Measurements from ENCODE around the gene MARCHF2. TPM values are rescaled to one million over a fixed set of nuclear protein-coding genes. Genes with fewer than 3 reads are reported as not detected.

The MARCHF2 gene
- polyA plus RNA-seq, 1 donor from 2014 or later: 67.9 TPM

- Histone ChIP-seq H3K4me2 (ENCODE audit: low read length) (no peak overlapping the region), H3K27ac (ENCODE audit: low read length) (no peak overlapping the region), H3K27me3 (ENCODE audit: insufficient read depth, low read depth, low read length) (peaks cover under 1% of the 10 kb centered on the region), H3K79me2 (replicated peaks; ENCODE audit: insufficient read depth, low read length) (no peaks in the 10 kb centered on the region), H3K4me3 (ENCODE audit: low read length) (no peak overlapping the region), H3F3A (ENCODE audit: insufficient read depth, low read length, poor library complexity, severe bottlenecking) (no peaks in the 10 kb centered on the region), H4K20me1 (ENCODE audit: insufficient read depth) (no peaks in the 10 kb centered on the region), H3K9me3 (ENCODE audit: low read length) (no peaks in the 10 kb centered on the region), H2AFZ (ENCODE audit: low read depth, low read length) (no peak overlapping the region), H3K9me2 (ENCODE audit: insufficient read depth, low read length) (no peaks in the 10 kb centered on the region), H3K36me3 (ENCODE audit: insufficient read depth, low read length) (no peaks in the 10 kb centered on the region), H3K9ac (ENCODE audit: low read length) (no peak overlapping the region)
- TF ChIP-seq MXI1 (conservative IDR thresholded peaks at IDR 0.05; ENCODE audit: poor library complexity, severe bottlenecking) (no peak), EZH2 (IDR thresholded peaks at IDR 0.05; ENCODE audit: borderline replicate concordance, insufficient read depth, low read length, poor library complexity, severe bottlenecking) (no peak), EP300 (conservative IDR thresholded peaks at IDR 0.05; ENCODE audit: poor library complexity, severe bottlenecking) (no peak), POLR2AphosphoS5 (IDR thresholded peaks at IDR 0.05) (no peak), TAF1 (IDR thresholded peaks at IDR 0.05; ENCODE audit: low read depth) (no peak), SMC3 (conservative IDR thresholded peaks at IDR 0.05; ENCODE audit: poor library complexity) (no peak), REST (IDR thresholded peaks at IDR 0.05; ENCODE audit: borderline replicate concordance) (no peak), RAD21 (conservative IDR thresholded peaks at IDR 0.05) (no peak)
- TF ChIP-seq, protein P1, sequence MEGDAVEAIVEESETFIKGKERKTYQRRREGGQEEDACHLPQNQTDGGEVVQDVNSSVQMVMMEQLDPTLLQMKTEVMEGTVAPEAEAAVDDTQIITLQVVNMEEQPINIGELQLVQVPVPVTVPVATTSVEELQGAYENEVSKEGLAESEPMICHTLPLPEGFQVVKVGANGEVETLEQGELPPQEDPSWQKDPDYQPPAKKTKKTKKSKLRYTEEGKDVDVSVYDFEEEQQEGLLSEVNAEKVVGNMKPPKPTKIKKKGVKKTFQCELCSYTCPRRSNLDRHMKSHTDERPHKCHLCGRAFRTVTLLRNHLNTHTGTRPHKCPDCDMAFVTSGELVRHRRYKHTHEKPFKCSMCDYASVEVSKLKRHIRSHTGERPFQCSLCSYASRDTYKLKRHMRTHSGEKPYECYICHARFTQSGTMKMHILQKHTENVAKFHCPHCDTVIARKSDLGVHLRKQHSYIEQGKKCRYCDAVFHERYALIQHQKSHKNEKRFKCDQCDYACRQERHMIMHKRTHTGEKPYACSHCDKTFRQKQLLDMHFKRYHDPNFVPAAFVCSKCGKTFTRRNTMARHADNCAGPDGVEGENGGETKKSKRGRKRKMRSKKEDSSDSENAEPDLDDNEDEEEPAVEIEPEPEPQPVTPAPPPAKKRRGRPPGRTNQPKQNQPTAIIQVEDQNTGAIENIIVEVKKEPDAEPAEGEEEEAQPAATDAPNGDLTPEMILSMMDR (IDR thresholded peaks at IDR 0.05; ENCODE audit: poor library complexity, severe bottlenecking): no peak
Measured at GRCh38 chr19:8371011-8371804, 41.9 kb upstream of the MARCHF2 start.

DNA sequence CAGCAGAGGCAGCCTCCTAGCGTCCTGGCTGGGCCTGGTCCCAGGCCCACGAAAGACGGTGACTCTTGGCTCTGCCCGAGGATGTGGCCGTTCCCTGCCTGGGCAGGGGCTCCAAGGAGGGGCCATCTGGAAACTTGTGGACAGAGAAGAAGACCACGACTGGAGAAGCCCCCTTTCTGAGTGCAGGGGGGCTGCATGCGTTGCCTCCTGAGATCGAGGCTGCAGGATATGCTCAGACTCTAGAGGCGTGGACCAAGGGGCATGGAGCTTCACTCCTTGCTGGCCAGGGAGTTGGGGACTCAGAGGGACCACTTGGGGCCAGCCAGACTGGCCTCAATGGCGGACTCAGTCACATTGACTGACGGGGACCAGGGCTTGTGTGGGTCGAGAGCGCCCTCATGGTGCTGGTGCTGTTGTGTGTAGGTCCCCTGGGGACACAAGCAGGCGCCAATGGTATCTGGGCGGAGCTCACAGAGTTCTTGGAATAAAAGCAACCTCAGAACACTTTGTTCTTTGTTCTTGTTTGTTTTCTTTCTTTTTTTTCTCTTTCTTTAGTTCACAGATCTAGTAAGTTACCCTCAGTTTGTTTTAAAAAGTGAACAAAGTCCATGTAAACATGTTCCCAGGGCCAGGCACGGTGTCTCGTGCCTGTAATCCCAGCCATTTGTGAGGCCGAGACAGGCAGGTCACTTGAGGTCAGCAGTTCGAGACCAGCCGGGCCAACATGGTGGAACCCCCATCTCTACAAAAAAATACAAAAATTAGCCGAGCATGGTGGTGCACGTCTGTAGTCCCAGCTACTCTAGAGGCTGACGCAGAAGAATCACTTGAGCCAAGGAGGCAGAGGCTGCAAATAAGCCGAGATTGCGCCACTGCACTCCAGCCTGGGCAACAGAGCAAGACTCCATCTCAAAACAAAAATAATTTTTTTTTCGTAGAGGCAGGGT lies 39.0 kb upstream of the MARCHF2 start:
- no peaks in the 10 kb centered on the region for H3F3A ChIP-seq (ENCODE audit: insufficient read depth, low read length, poor library complexity, severe bottlenecking)
- H3K9me2 ChIP-seq (ENCODE audit: insufficient read depth, low read length): no peaks in the 10 kb centered on the region
- H3K79me2 ChIP-seq (replicated peaks; ENCODE audit: insufficient read depth, low read length): no peaks in the 10 kb centered on the region
- H3K4me3 ChIP-seq (ENCODE audit: low read length): no peak overlapping the region
- no peaks in the 10 kb centered on the region for H3K9me3 ChIP-seq (ENCODE audit: low read length)
- H3K27me3 ChIP-seq (ENCODE audit: insufficient read depth, low read depth, low read length): no peaks in the 10 kb centered on the region
- no peak overlapping the region for H3K27ac ChIP-seq (ENCODE audit: low read length)
- no peaks in the 10 kb centered on the region for H3K36me3 ChIP-seq (ENCODE audit: insufficient read depth, low read length)
- H2AFZ ChIP-seq (ENCODE audit: low read depth, low read length): no peak overlapping the region
- no peaks in the 10 kb centered on the region for H4K20me1 ChIP-seq (ENCODE audit: insufficient read depth)
- H3K9ac ChIP-seq (ENCODE audit: low read length): no peak overlapping the region
- TF ChIP-seq POLR2AphosphoS5 (IDR thresholded peaks at IDR 0.05): no peak
- TF ChIP-seq RAD21 (conservative IDR thresholded peaks at IDR 0.05): no peak
- TF ChIP-seq EP300 (conservative IDR thresholded peaks at IDR 0.05; ENCODE audit: poor library complexity, severe bottlenecking): no peak
- TF ChIP-seq REST (IDR thresholded peaks at IDR 0.05; ENCODE audit: borderline replicate concordance): no peak
- no peak for TF ChIP-seq TAF1 (IDR thresholded peaks at IDR 0.05; ENCODE audit: low read depth)
- TF ChIP-seq, protein P1 (IDR thresholded peaks at IDR 0.05; ENCODE audit: poor library complexity, severe bottlenecking): no peak
- no peak for TF ChIP-seq SMC3 (conservative IDR thresholded peaks at IDR 0.05; ENCODE audit: poor library complexity)
- no peak for TF ChIP-seq EZH2 (IDR thresholded peaks at IDR 0.05; ENCODE audit: borderline replicate concordance, insufficient read depth, low read length, poor library complexity, severe bottlenecking)
- no peak for TF ChIP-seq MXI1 (conservative IDR thresholded peaks at IDR 0.05; ENCODE audit: poor library complexity, severe bottlenecking)
- no peak overlapping the region for H3K4me2 ChIP-seq (ENCODE audit: low read length)

Data from neural cell (in vitro differentiated cells).